Measurements from ENCODE around the gene LRRC55.
A peak's percentile ranks its signal among the peaks of the same experiment; 100 is the strongest.

The LRRC55 gene

DNA sequence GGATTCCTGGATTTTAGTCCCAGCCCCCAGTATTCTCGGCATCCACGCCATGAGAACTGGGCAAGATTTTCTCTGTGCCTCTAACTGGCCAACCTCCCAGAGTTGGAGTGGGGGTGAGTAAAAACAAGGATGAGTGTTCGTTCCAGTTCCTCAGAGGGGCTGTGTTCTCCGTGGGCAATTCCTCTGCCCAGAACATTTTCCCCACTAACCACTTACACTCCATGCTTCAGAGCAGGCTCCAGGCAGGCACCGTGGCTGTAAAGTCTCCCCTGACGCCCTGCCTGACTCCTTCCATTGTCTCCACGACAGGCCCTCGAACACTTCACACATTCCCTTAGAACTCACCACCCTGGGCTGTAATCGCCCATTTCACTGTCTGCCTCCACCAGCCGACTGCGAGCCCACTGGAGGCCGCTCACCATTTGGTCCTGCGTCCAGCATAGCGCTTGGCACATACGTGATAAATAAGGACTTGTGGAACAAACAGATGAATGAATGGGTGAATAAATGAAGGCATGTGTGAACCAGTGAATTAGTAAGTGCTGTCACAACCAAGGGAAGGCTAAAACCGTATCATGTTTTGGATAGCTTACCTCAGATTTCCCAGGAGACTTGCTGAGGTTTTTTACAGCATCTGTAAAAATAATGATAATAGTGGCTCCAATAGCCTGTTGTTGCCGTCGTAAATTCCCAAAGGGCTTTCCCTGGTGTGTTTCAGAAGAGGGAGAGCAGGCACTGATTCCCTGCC lies 49.2 kb downstream of the LRRC55 start:
- Histone ChIP-seq H2AK5ac (ENCODE audit: low read length, severe bottlenecking) (no peak overlapping the region), H3K18ac (ENCODE audit: low read depth in 1 of 2, low read length in 2 of 2) (no peak overlapping the region), H3K4ac (ENCODE audit: low read depth in 1 of 2, low read length in 2 of 2) (no peak overlapping the region), H3K27ac (ENCODE audit: low read length, poor library complexity, severe bottlenecking) (no peak overlapping the region), H2AFZ (ENCODE audit: low read depth, low read length) (no peak overlapping the region), H4K91ac (ENCODE audit: low read length) (no peak overlapping the region), H3K4me1 (ENCODE audit: control insufficient read depth, insufficient read depth, low read depth, low read length) (no peaks in the 10 kb centered on the region), H3K4me2 (ENCODE audit: low read length, poor library complexity, severe bottlenecking) (no peak overlapping the region), H2BK15ac (ENCODE audit: low read depth, poor library complexity, severe bottlenecking) (no peak overlapping the region), H3K9me3 (ENCODE audit: control insufficient read depth, low read length) (no peaks in the 10 kb centered on the region), H3K27me3 (ENCODE audit: control insufficient read depth in 1 of 2, insufficient read depth in 1 of 2, low read length in 2 of 2) (peaks cover 72 to 75% of the 10 kb centered on the region in 2 experiments), H3K79me1 (replicated peaks; ENCODE audit: low read length, poor library complexity, severe bottlenecking) (no peaks in the 10 kb centered on the region), H4K8ac (ENCODE audit: low read length) (no peak overlapping the region), H2BK120ac (ENCODE audit: low read depth, low read length) (no peak overlapping the region), H3K14ac (ENCODE audit: low read length in 2 of 2) (no peak overlapping the region), H3K9ac (ENCODE audit: low read length) (peak overlapping the region; percentile 1), H3K36me3 (ENCODE audit: control insufficient read depth in 1 of 2, insufficient read depth in 2 of 2, low read depth in 1 of 2, low read length in 2 of 2) (no peaks in the 10 kb centered on the region), H2BK5ac (ENCODE audit: low read depth, low read length, poor library complexity, severe bottlenecking) (no peak overlapping the region), H2BK12ac (ENCODE audit: low read length in 2 of 2) (no peak overlapping the region), H3K4me3 (ENCODE audit: insufficient read depth in 1 of 2, low read depth in 1 of 2, low read length in 2 of 2) (peak overlapping the region in 1 of 2 experiments; percentile 51), H3K23ac (ENCODE audit: low read length in 2 of 2) (no peak overlapping the region)
- WGBS = 16% methylated on average over 16 of the region's 18 CpGs
- no peak for DNase-seq

DNA sequence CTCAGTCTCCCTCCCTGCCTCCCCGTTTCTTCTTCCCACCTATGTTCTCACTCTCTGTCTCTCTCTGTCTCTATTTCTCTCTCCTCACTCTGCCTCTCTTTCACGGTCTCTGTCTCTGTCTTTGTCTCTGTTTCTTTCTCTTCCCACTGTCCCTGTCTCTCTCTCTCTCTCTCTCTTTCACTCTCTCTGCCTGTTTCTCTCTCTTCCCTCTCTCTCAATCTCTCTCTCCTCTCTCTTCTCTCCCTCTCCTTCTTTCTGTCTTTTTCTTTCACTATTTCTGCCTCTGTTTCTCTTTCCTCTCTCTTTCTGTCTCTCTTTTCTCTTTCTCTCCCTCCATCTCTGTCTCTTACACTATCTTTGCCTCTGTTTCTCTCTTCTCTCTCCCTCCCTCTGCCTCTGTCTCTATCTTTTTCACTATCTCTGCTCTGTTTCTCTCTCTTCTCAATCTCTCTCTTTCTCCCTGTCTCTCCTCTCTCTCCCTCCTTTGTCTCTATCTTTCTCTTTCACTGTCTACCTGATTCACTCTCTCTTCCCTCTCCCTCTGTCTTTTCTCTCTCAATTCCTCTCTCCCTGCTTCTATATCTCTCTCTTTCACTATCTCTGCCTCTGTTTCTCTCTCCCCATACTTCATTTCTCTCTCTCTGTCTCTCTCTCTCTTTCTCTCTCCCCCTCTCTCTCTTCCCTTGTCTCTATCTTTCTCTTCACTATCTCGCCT lies 49.9 kb downstream of the LRRC55 start:
- peaks cover 74 to 82% of the 10 kb centered on the region in 2 experiments for H3K27me3 ChIP-seq (ENCODE audit: control insufficient read depth in 1 of 2, insufficient read depth in 1 of 2, low read length in 2 of 2)
- H3K9me3 ChIP-seq (ENCODE audit: control insufficient read depth, low read length) = no peaks in the 10 kb centered on the region
- no peak overlapping the region for H3K23ac ChIP-seq (ENCODE audit: low read length in 2 of 2)
- H2AFZ ChIP-seq (ENCODE audit: low read depth, low read length) = no peak overlapping the region
- no peak overlapping the region for H2BK12ac ChIP-seq (ENCODE audit: low read length in 2 of 2)
- H3K27ac ChIP-seq (ENCODE audit: low read length, poor library complexity, severe bottlenecking) = no peak overlapping the region
- H3K4ac ChIP-seq (ENCODE audit: low read depth in 1 of 2, low read length in 2 of 2) = no peak overlapping the region
- H3K4me2 ChIP-seq (ENCODE audit: low read length, poor library complexity, severe bottlenecking) = no peak overlapping the region
- peak overlapping the region; percentile 1 for H3K9ac ChIP-seq (ENCODE audit: low read length)
- H3K79me1 ChIP-seq (replicated peaks; ENCODE audit: low read length, poor library complexity, severe bottlenecking) = no peaks in the 10 kb centered on the region
- DNase-seq = no peak
- WGBS = 23% methylated on average over 3 of the region's 3 CpGs
- peak overlapping the region in 1 of 2 experiments; percentile 51 for H3K4me3 ChIP-seq (ENCODE audit: insufficient read depth in 1 of 2, low read depth in 1 of 2, low read length in 2 of 2)
- no peaks in the 10 kb centered on the region for H3K36me3 ChIP-seq (ENCODE audit: control insufficient read depth in 1 of 2, insufficient read depth in 2 of 2, low read depth in 1 of 2, low read length in 2 of 2)
- H4K91ac ChIP-seq (ENCODE audit: low read length) = no peak overlapping the region
- H2AK5ac ChIP-seq (ENCODE audit: low read length, severe bottlenecking) = no peak overlapping the region
- no peaks in the 10 kb centered on the region for H3K4me1 ChIP-seq (ENCODE audit: control insufficient read depth, insufficient read depth, low read depth, low read length)
- no peak overlapping the region for H3K14ac ChIP-seq (ENCODE audit: low read length in 2 of 2)
- no peak overlapping the region for H4K8ac ChIP-seq (ENCODE audit: low read length)
- no peak overlapping the region for H2BK5ac ChIP-seq (ENCODE audit: low read depth, low read length, poor library complexity, severe bottlenecking)
- no peak overlapping the region for H2BK120ac ChIP-seq (ENCODE audit: low read depth, low read length)
- no peak overlapping the region for H3K18ac ChIP-seq (ENCODE audit: low read depth in 1 of 2, low read length in 2 of 2)
- no peak overlapping the region for H2BK15ac ChIP-seq (ENCODE audit: low read depth, poor library complexity, severe bottlenecking)

DNA sequence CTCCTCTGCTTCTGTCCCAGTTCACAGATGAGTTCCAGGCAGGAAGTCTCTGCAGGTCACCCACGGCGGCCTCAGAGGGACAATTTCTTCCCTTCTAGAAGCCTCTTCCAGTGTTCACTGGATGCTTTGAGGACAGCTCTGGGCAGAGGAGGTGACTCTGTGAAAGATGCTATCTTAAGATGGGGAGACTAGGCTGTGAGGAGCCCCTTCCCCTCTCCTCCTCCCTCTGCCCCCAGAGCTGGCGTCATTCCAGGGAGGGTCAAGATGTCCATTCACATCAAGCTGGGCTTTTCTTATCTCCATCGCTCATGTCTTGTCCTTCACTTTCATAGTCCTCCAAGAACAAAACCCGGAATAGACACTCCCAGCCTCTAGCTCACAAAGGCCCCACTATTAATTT lies 51.9 kb downstream of the LRRC55 start:
- Histone ChIP-seq H3K9me3 (ENCODE audit: control insufficient read depth, low read length) (no peaks in the 10 kb centered on the region), H4K91ac (ENCODE audit: low read length) (no peak overlapping the region), H2AFZ (ENCODE audit: low read depth, low read length) (no peak overlapping the region), H2BK120ac (ENCODE audit: low read depth, low read length) (no peak overlapping the region), H2BK12ac (ENCODE audit: low read length in 2 of 2) (no peak overlapping the region), H3K4me1 (ENCODE audit: control insufficient read depth, insufficient read depth, low read depth, low read length) (no peaks in the 10 kb centered on the region), H3K36me3 (ENCODE audit: control insufficient read depth in 1 of 2, insufficient read depth in 2 of 2, low read depth in 1 of 2, low read length in 2 of 2) (no peaks in the 10 kb centered on the region), H3K18ac (ENCODE audit: low read depth in 1 of 2, low read length in 2 of 2) (no peak overlapping the region), H3K79me1 (replicated peaks; ENCODE audit: low read length, poor library complexity, severe bottlenecking) (no peaks in the 10 kb centered on the region), H3K27me3 (ENCODE audit: control insufficient read depth in 1 of 2, insufficient read depth in 1 of 2, low read length in 2 of 2) (peaks cover 79 to 84% of the 10 kb centered on the region in 2 experiments), H2BK15ac (ENCODE audit: low read depth, poor library complexity, severe bottlenecking) (no peak overlapping the region), H3K9ac (ENCODE audit: low read length) (no peak overlapping the region), H2BK5ac (ENCODE audit: low read depth, low read length, poor library complexity, severe bottlenecking) (no peak overlapping the region), H3K4me2 (ENCODE audit: low read length, poor library complexity, severe bottlenecking) (no peak overlapping the region), H3K27ac (ENCODE audit: low read length, poor library complexity, severe bottlenecking) (no peak overlapping the region), H3K4me3 (ENCODE audit: insufficient read depth in 1 of 2, low read depth in 1 of 2, low read length in 2 of 2) (no peak overlapping the region), H3K4ac (ENCODE audit: low read depth in 1 of 2, low read length in 2 of 2) (no peak overlapping the region), H3K23ac (ENCODE audit: low read length in 2 of 2) (no peak overlapping the region), H4K8ac (ENCODE audit: low read length) (no peak overlapping the region), H2AK5ac (ENCODE audit: low read length, severe bottlenecking) (no peak overlapping the region), H3K14ac (ENCODE audit: low read length in 2 of 2) (no peak overlapping the region)
- DNase-seq = no peak
- 74% methylated on average over 3 of the region's 5 CpGs for WGBS
